ENCODE data around the gene FLCN. TPM values are rescaled to one million over a fixed set of nuclear protein-coding genes. Genes with fewer than 3 reads are reported as not detected.

FLCN gene
- total RNA-seq, 1 donor from 2014 or later, result 35.5 TPM

DNA sequence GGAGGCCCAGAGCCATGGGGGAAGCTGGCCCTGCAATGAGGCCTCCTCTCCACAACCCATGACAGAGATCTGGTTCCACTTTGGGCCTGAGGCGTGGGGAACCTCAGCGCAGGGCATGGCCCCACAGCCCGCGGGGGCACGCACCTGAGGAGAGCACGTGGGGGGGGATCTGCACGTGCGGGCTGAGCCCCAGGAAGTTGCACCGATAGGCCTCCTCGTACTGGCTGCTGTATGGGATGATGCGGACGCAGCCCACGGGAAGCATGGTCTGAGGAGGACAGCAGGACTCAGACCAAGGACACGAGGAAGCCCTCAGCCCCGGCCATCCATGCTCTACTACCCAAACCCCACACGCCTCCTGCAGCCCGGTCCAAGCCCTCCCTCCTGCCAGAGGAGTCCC, 20.7 kb downstream of the FLCN start:
- H3K36me3 Mint-ChIP-seq (ENCODE audit: low read depth), result peaks cover 42% of the 10 kb centered on the region
- no peak overlapping the region for H3K4me3 Mint-ChIP-seq
- intact Hi-C loops (cut with micrococcal nuclease), result no loop called here
- no peak overlapping the region for H3K27ac Mint-ChIP-seq
- no peaks in the 10 kb centered on the region for H3K27me3 Mint-ChIP-seq (ENCODE audit: insufficient read depth)
- H3K4me1 Mint-ChIP-seq (ENCODE audit: low read depth), result no peaks in the 10 kb centered on the region
- DNase-seq (ENCODE audit: low spot score), result no peak
- no peaks in the 10 kb centered on the region for H3K9me3 Mint-ChIP-seq

DNA sequence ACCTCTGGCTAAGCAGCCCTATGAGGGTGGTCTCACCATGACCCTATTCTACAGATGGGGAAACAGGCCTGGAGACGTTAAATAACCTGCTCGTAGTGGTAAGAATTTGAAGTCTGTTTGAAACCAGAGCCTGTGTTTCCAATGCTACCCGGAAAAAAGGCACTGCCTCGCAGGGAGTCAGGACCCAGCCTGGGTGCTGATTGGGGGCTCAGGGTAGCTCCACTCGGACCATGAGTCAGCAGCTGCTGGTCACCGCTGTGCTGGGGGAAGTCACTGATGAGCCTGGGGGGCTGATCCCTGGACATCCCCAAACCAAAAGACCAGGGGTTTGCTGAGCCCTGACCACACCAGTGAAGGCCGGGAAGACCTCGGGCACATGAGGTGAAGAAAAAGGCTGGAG, 21.4 kb downstream of the FLCN start:
- H3K4me3 Mint-ChIP-seq, result no peak overlapping the region

DNA sequence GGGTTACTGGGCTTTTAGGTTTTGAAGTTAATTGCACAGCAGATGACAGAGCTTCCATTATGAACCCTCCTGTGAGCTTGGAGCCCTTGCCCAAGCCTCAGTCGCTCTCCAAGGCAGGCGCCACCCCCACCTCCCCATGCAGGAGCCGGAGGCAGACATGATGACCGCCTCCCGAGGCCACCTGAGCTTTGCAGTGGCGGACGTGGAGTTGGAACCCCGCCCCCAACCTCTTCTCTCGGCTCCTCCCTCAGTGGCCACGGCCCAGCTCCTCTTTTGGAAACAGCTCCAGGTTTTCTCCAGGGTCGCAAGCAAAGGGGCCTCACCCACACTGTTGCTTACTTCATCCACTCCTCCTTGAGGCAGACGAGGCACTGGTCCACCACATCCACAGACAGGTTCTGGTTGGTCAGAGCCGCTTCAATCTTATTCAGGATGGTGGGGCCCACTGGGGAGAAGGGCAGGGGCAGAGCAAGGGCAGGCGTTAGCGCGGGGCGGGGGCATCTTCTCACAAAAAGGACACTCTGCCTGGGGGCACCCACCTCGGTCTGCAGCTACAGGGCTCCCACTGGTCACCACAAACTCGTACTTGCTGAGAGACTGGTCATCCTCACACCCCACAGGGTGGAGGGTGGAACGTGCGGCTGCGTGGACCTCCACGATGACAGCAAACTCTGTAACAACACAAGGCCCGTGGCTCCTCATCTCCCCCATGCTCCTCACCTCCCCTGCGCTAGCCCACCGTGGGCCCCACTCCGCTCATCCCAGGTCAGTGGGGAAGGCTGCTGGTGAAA, 22.1 kb downstream of the FLCN start:
- H3K4me1 Mint-ChIP-seq (ENCODE audit: low read depth), result no peaks in the 10 kb centered on the region
- DNase-seq (ENCODE audit: low spot score), result no peak
- H3K4me3 Mint-ChIP-seq, result no peak overlapping the region
- H3K27ac Mint-ChIP-seq, result no peak overlapping the region
- no peaks in the 10 kb centered on the region for H3K9me3 Mint-ChIP-seq
- H3K36me3 Mint-ChIP-seq (ENCODE audit: low read depth), result peaks cover 36% of the 10 kb centered on the region
- intact Hi-C loops (cut with micrococcal nuclease), result no loop called here
- H3K27me3 Mint-ChIP-seq (ENCODE audit: insufficient read depth), result no peaks in the 10 kb centered on the region

More for the DNA sequence above, 21.4 kb downstream of the FLCN start:
- DNase-seq (ENCODE audit: low spot score), result no peak
- no peaks in the 10 kb centered on the region for H3K27me3 Mint-ChIP-seq (ENCODE audit: insufficient read depth)
- H3K36me3 Mint-ChIP-seq (ENCODE audit: low read depth), result peaks cover 38% of the 10 kb centered on the region
- intact Hi-C loops (cut with micrococcal nuclease), result no loop called here
- no peaks in the 10 kb centered on the region for H3K9me3 Mint-ChIP-seq
- H3K27ac Mint-ChIP-seq, result no peak overlapping the region
- H3K4me1 Mint-ChIP-seq (ENCODE audit: low read depth), result no peaks in the 10 kb centered on the region

DNA sequence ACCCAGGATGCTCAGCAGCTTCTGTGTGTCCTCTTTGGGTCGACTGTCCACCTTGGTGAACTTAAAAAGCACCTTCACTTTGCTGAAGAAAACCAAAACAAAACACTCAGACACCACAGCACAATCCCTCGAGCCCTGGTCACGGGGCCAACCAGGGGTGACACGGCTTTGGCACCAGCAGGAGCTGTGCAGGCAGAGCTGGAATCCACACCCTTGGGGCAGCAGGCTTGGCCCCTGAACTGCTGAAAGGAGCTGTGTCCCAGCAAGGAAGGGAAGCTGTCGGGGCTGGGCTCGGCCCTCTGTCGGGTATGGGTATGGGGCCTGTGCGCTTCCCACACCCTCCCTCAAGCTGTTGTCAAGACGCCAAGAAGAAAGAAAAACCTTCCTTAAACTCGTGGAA, 23.2 kb downstream of the FLCN start:
- no peak overlapping the region for H3K27ac Mint-ChIP-seq
- intact Hi-C loops (cut with micrococcal nuclease), result no loop called here
- H3K27me3 Mint-ChIP-seq (ENCODE audit: insufficient read depth), result no peaks in the 10 kb centered on the region
- peaks cover 32% of the 10 kb centered on the region for H3K36me3 Mint-ChIP-seq (ENCODE audit: low read depth)
- no peaks in the 10 kb centered on the region for H3K4me1 Mint-ChIP-seq (ENCODE audit: low read depth)
- no peak for DNase-seq (ENCODE audit: low spot score)
- H3K4me3 Mint-ChIP-seq, result no peak overlapping the region
- no peaks in the 10 kb centered on the region for H3K9me3 Mint-ChIP-seq

DNA sequence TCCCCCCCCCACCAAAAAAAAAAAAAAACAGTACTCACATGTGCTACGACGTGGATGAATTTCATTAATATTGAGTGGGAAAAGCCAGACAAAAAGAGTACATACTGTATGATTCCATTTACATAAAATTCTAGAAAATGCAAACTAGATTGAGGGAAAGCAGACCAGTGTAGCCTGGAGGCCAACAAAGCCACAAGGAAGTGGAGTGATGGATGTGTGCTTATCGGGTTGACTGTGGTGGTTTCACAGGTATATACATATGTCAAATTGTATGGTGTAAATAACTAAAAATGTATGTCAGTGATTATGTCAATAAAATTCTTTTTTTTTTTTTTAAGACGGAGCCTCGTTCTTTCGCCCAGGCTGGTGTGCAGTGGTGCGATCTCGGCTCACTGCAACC, 29.0 kb downstream of the FLCN start:
- H3K4me1 Mint-ChIP-seq (ENCODE audit: low read depth), result no peaks in the 10 kb centered on the region
- no peak overlapping the region for H3K27ac Mint-ChIP-seq
- intact Hi-C loops (cut with micrococcal nuclease), result no loop called here
- peaks cover 19% of the 10 kb centered on the region for H3K36me3 Mint-ChIP-seq (ENCODE audit: low read depth)
- H3K27me3 Mint-ChIP-seq (ENCODE audit: insufficient read depth), result no peaks in the 10 kb centered on the region
- no peak for DNase-seq (ENCODE audit: low spot score)
- H3K4me3 Mint-ChIP-seq, result no peak overlapping the region
- no peaks in the 10 kb centered on the region for H3K9me3 Mint-ChIP-seq

DNA sequence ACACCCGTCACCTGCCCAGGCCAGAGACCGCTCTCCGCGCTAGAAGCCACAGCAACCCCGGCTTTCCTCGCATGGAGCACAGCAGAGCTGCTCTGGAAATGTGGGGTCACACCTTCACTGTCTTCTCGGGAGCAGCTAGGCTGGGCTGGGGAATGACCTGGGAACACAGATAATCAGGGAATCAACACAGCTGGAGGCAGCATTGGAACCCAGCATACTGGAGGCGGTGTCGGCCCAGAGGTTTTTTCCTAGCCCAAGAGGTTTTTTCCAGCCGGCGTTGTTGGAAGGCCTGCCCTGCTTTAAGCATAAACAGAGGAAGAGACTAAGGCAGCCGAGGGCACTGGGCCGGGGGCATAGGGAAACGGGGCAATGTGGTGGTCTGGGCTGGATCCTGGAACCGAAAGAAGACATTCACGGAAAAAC, 30.0 kb downstream of the FLCN start:
- intact Hi-C loops (cut with micrococcal nuclease), result loop anchor here (1.0 kb wide), 3 partner anchors 22 to 166 kb away; partner anchors contain the start of gene FLCN
- DNase-seq (ENCODE audit: low spot score), result no peak
- Mint-ChIP-seq H3K27me3 (ENCODE audit: insufficient read depth) (no peaks in the 10 kb centered on the region), H3K9me3 (no peaks in the 10 kb centered on the region), H3K4me3 (no peak overlapping the region), H3K4me1 (ENCODE audit: low read depth) (no peaks in the 10 kb centered on the region), H3K27ac (no peak overlapping the region), H3K36me3 (ENCODE audit: low read depth) (peaks cover 21% of the 10 kb centered on the region)

DNA sequence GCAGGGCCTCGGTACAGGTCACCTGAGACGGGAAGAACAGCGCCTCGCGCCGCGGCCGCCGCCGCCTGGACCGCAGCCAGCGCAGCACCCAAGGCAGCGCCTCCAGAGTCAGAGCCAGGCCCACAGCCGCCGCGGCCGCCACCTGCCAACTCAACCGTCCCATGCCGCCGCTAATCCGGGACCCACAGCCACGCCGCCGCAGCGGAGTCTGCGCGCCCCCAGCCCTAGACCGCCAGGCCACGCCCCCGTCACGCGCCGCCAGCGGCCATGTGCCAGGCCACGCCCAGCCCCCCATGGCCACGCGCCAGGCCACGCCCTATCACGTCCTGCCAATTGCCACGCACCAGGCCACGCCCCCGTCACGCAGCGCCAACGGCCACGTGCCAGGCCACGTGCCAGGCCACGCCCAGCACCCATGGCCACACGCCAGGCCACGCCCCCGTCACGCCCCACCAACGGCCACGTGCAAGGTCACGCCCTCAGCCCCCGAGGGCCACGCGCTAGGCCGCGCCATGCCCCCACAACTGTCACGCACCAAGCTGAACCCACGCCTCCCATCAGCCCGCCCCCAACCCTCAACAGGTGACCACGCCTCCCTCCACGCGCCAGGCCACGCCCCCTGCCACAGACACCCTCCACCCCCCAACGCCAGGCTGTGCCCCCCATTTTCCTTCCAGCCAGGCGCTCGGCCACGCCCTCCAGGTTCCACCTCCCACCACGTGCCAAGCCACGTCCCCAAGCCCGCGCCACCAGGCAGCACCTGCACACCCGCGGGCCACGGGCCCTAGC, 30.6 kb downstream of the FLCN start, which contains the start of gene PLD6:
PLD6 (minus strand) TSS at position 210 of the 789 bp plus-strand sequence; CDS start at position 163, 47 bp downstream.
- peak within 1 kb of the TSS; percentile 93 for H3K27ac Mint-ChIP-seq
- intact Hi-C loops (cut with micrococcal nuclease), result loop anchor here (1.0 kb wide), 3 partner anchors 21 to 165 kb away; partner anchors contain the start of gene FLCN

DNA sequence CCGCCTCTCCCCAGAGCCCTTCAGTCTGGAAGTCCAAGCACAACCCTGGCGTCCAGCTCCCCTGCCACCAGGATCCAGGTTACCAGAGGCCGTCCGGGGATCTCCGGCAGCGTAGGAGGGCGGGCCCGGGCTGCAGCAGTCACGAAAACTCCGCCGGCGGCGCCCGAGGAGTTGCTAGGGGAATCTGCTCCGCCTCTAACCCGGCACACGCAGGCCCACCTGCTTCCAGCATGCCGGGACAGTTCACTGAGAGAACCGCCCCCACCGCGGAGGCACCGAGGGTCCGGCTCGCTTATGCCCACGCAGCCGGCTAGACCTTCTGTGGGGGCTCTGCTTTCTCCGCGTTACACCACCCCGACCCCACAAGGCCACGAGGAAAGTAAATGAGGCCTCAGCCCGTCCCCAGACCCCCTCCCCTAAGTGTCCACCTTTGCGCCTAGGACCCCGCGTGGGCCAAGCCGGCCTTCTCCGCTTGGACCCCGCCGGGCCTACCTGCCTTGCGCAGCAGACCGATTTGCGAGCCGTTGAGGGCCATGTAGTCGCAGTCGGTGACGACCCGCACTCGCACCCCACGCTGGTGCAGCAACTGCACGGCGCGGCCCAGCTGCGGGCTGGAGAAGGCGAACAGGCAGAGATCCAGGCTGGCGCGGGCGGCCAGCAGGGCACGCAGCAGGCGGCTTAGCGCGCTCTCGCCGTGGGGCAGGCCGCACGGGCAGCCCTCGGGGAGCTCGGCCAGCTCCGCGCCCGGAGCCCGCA, 31.4 kb downstream of the FLCN start:
- intact Hi-C loops (cut with micrococcal nuclease), result loop anchor here (1.0 to 2.0 kb wide), 5 partner anchors 20 to 164 kb away; partner anchors contain the start of gene FLCN
- Mint-ChIP-seq H3K27me3 (ENCODE audit: insufficient read depth) (no peaks in the 10 kb centered on the region), H3K36me3 (ENCODE audit: low read depth) (peaks cover 21% of the 10 kb centered on the region)

More for the DNA sequence above, 30.6 kb downstream of the FLCN start, which contains the start of gene PLD6:
- Mint-ChIP-seq H3K4me3 (peak within 1 kb of the TSS; percentile 87), H3K36me3 (ENCODE audit: low read depth) (peaks cover 21% of the 10 kb centered on the region), H3K27me3 (ENCODE audit: insufficient read depth) (no peaks in the 10 kb centered on the region), H3K4me1 (ENCODE audit: low read depth) (no peaks in the 10 kb centered on the region), H3K9me3 (no peaks in the 10 kb centered on the region)
- peak; percentile 80 for DNase-seq (ENCODE audit: low spot score)

GRCh38 chr17:17204635-17205231, 32.2 kb downstream of the FLCN start:
- H3K27ac Mint-ChIP-seq, result peak overlapping the region; percentile 78
- peaks cover 21% of the 10 kb centered on the region for H3K36me3 Mint-ChIP-seq (ENCODE audit: low read depth)
- intact Hi-C loops (cut with micrococcal nuclease), result loop anchor here (1.0 to 2.0 kb wide), 2 partner anchors 25 to 62 kb away; no protein-coding TSS in a partner anchor
- H3K9me3 Mint-ChIP-seq, result no peaks in the 10 kb centered on the region
- no peaks in the 10 kb centered on the region for H3K27me3 Mint-ChIP-seq (ENCODE audit: insufficient read depth)
- no peaks in the 10 kb centered on the region for H3K4me1 Mint-ChIP-seq (ENCODE audit: low read depth)
- peak overlapping the region; percentile 87 for H3K4me3 Mint-ChIP-seq
- DNase-seq (ENCODE audit: low spot score), result no peak

More for the DNA sequence above, 31.4 kb downstream of the FLCN start:
- Mint-ChIP-seq H3K4me1 (ENCODE audit: low read depth) (no peaks in the 10 kb centered on the region), H3K4me3 (peak overlapping the region; percentile 87), H3K9me3 (no peaks in the 10 kb centered on the region), H3K27ac (peak overlapping the region; percentile 93)
- DNase-seq (ENCODE audit: low spot score), result peak; percentile 24

GRCh38 chr17:17204041-17204591, 32.9 kb downstream of the FLCN start:
- Mint-ChIP-seq H3K9me3 (no peaks in the 10 kb centered on the region), H3K36me3 (ENCODE audit: low read depth) (peaks cover 21% of the 10 kb centered on the region), H3K27me3 (ENCODE audit: insufficient read depth) (no peaks in the 10 kb centered on the region), H3K27ac (no peak overlapping the region), H3K4me1 (ENCODE audit: low read depth) (no peaks in the 10 kb centered on the region), H3K4me3 (peak overlapping the region; percentile 87)
- DNase-seq (ENCODE audit: low spot score), result no peak
- intact Hi-C loops (cut with micrococcal nuclease), result loop anchor here (2.0 kb wide), 1 partner anchor 61 kb away; no protein-coding TSS in a partner anchor

DNA sequence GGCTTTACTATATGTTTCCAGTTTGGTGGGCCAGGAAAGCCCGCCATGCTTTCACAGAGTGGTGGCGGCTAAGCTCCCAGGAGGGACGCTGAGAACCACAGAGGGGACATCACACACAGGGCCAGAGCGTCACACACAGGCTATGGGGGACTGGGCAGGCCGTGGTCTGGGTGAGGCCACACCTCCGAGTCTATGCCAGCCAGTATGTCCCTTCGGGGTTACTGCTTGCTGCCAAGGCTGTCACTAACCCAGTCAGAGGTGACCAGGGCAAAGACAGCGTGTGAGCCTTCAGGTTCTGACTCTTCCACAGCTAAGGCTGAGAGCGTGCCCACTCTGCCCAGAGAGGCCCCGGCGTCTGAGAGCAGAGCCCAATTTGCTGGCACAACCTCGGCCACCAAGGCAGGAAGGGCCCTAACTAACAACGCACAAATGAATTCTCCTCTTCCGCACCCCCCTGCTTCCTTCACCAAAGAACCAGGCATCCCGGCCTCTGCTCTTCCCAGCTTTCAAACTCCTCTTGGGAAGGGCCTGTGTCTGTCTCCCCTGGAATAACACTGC, 33.7 kb downstream of the FLCN start:
- H3K27ac Mint-ChIP-seq, result no peak overlapping the region
- no peak overlapping the region for H3K4me3 Mint-ChIP-seq
- no peaks in the 10 kb centered on the region for H3K9me3 Mint-ChIP-seq
- intact Hi-C loops (cut with micrococcal nuclease), result no loop called here
- H3K36me3 Mint-ChIP-seq (ENCODE audit: low read depth), result peaks cover 24% of the 10 kb centered on the region
- no peaks in the 10 kb centered on the region for H3K27me3 Mint-ChIP-seq (ENCODE audit: insufficient read depth)
- DNase-seq (ENCODE audit: low spot score), result no peak
- H3K4me1 Mint-ChIP-seq (ENCODE audit: low read depth), result no peaks in the 10 kb centered on the region

All from activated T-helper 1 cell treated with anti-CD3 and anti-CD28 coated beads, Interleukin-12 subunit alpha, Interleukin-12 subunit beta, Interleukin-2, Interleukin-4 antibody, amounts not matched to agents 30 ng/mL and 10 ng/mL and 1 ng/mL, durations not matched to agents 14 hours and 24 hours and 36 hours (primary cell).